NOMO-1 (cell line): ENCODE data around the gene TMEM236.

Source experiments
- DNase-seq, 2 experiments: peaks; one replicate each; lab custom pipeline; 2025; ENCODE audit not compliant: unreplicated experiment in 2 of 2; lab: John Stamatoyannopoulos, UW

TMEM236 gene

DNA sequence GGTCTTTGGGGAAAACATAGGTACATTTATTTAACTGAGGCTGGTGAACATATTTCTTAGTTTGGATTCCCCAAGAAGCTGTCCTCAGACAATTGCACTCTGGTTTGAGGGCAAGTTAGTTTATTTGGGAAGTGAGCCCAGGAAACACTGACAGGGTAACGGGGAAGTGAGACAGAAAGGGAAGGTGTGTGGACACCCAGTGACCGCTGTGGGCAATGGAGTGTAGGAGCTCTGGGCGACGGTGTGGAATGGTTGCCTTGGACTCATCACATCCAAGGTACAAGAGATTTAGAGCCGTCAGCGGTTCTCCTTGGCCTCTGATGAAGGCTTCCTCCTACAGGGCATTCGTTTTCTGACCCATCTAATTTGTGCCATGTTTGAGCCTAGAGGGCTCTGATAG lies 64.2 kb downstream of the TMEM236 start:
- no peak for DNase-seq

DNA sequence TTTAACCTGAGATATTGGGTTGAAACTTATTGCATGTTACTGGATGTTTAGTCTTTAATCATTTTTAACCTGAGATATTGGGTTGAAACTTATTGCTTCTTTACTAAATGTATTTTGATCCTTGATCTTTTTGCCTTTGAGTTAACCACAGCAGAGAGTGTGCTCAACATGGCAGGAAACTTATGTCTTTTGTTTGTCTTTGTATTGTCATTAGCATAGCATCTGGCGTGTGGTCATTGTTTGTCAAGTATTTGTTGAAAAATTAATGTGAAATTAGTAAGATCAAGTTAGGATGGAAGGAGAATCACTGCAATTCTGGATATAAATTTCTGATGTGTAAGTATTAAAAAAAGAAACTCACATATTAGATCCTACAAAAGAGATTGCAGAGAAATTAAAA lies 65.3 kb downstream of the TMEM236 start:
- no peak for DNase-seq

- no peak for DNase-seq
These were observed 65.8 kb downstream of the TMEM236 start for GRCh38 chr10:17817790-17818189.

GRCh38 chr10:17819836-17820235 lies 67.8 kb downstream of the TMEM236 start:
- DNase-seq: no peak

DNA sequence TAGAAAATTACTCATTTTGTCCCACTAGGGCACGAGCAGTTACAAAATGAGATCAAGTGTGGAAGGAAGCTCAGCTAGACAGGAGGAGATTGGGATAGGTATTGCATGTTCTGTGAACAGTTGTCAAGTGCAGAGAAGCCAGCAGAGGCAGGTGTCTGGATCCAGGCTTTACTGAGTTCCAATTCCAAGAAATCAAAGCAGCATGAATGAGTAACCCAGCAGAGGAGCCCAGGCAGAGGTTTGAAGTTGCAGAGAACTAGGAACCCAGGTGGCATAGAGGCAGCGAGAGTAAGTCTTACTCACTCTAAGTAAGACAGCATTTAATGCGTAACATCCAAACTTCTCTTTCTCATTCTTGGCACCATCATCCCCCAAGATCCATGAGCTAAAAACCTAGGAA lies 68.9 kb downstream of the TMEM236 start:
- no peak for DNase-seq

DNA sequence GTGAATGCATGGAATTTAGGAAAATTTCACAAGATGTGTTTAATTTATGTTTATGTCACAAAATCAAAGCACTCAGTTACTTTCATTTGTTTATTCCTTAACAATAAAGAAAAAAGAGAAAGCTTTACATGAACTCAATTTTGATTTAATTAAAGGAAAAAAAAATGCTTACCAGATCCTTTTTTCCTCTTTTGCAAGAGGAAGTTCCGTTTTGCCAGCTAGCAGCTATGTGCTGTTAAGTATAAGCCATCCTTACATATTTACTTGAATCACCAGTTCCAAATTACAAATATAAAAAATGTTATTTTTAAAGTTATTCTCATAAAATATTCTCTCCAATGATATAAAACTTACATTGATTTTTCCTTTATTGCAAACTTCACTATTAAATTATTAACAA lies 69.9 kb downstream of the TMEM236 start:
- DNase-seq: peak in 1 of 2 experiments; percentile 19

- peak; percentile 50 to 90 for DNase-seq
These were observed 79.3 kb downstream of the TMEM236 start for GRCh38 chr10:17831341-17831740.

DNA sequence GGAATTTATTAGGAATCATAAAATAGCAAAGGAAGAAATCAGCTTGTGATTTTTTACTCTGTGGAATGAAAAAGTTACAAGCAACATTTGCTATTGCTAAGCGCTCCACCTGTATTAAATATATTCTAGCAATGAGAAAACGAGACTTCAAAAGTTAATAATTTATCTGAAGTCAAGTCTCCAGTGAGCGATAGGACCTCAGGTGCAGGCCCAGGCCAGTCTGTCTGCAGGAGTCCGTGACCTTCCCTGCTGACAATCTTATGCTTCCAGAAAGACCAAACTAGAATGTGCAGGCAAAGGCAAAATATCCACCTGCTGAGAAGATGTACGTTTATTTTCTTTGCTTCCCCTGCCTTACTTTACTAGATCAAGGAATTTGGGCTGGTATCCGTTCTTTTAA lies 79.9 kb downstream of the TMEM236 start:
- no peak for DNase-seq

DNA sequence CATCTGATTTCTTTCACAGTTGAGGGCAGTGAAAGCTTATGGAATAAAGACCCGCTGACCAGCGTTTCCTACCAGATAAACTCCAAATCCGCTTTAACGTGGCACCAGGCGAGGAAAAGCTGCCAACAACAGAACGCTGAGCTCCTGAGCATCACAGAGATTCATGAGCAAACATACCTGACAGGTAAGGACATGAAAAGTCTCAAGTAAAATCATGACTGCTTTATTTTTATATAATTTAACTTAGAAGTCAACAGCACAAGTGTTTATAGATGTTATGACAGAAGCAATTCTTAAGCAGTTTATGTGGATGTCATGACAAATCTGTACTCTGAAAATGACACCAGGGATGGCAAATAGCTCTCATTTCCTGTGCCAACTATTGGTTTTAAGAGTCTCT lies 81.7 kb downstream of the TMEM236 start:
- no peak for DNase-seq

GRCh38 chr10:17835688-17836087 lies 83.7 kb downstream of the TMEM236 start:
- no peak for DNase-seq

- DNase-seq: peak in 1 of 2 experiments; percentile 26
These were observed 84.9 kb downstream of the TMEM236 start for GRCh38 chr10:17836942-17837341.

DNA sequence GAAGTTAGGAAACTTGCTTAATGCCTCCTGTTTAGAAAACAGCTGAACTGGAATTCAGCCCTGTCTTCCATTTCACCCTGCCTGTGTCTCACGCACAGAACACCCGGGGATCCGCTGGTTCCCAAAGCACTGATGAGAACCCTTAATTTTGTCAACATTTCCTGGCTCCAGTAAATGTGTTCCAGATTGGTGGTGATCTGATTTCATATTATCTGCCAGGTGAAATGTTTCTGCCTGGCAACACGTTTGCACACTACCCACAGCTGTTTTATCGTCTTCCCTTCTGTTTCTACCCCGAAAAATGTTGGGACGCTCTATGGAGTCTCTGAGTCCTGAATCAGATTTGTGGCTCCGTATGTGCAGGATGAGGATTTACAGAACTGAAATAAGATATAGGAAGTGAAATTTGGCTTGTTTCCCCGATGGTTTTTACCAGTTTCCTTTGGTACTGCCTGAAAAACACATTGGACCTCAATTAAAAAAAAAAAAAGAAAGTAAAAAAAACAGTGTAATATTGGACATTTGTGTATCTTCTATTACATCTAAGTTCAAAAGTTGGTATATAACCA lies 86.2 kb downstream of the TMEM236 start:
- peak; percentile 11 to 71 for DNase-seq

- peak in 1 of 2 experiments; percentile 22 for DNase-seq
These were observed 89.0 kb downstream of the TMEM236 start for GRCh38 chr10:17841050-17841449.

DNA sequence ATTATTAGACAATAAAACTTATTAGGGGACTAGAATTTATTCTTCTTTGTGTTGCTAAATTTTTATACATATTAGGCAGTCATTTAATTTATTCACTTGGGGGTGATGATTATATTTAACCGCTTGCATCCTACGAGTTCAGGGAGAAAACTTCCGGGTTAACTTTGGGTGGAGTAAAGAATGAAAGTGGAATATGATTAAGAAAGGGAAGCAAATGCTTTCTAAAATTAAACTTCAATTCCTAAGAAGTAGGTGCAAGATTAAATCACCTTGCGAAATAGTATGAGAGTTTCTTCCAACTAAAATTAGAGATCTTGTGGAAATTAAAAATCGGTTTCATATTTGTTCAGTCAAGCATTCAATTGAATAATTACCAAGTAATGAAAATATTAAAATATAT lies 90.6 kb downstream of the TMEM236 start:
- no peak for DNase-seq

GRCh38 chr10:17847585-17848296 lies 95.7 kb downstream of the TMEM236 start:
- peak in 1 of 2 experiments; percentile 40 for DNase-seq

DNA sequence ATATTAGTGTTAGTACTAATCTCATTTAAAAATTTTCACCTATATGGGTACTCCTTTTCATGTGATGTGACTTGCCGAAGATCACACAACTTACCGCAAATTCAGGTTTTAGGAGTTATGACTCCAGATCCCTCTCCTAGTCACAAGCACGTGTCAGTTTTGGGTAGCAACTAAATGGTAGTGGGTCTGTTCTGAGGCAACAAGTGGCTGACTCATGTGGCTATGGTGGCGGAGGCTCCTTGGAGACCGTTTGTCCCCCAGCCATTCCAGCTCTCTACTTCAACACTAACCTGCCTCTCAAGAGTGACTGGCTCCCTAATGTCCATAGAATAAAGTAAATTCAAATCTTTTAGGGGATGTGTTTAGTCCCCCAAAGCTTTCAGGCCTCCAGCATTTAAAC lies 96.6 kb downstream of the TMEM236 start:
- DNase-seq: no peak
